NCI-H187 treated with DMSO at 0.1 percent for 48 hours (cell line): ENCODE results near the gene CCDC126.
"Not testable (repeated sequence)": the region's sequence is repeated elsewhere in the genome, so short reads cannot be mapped to it uniquely, and the experiment has no call there.

Experiments
- DNase-seq: peaks from one replicate; lab custom pipeline; 2025; lab: John Stamatoyannopoulos, UW

Gene CCDC126

GRCh38 chr7:23597094-23598091, at the start of gene CCDC126:
Gene CCDC126 (plus strand): TSS chr7:23597382. CDS start chr7:23611316, 13,934 bp downstream.
- DNase-seq = peak; percentile 34

GRCh38 chr7:23547662-23548061, 49.5 kb upstream of the CCDC126 start:
- no peak for DNase-seq

GRCh38 chr7:23558303-23558702, 38.9 kb upstream of the CCDC126 start:
- DNase-seq = no peak

- no peak for DNase-seq
Measured at GRCh38 chr7:23570592-23571200, 26.5 kb upstream of the CCDC126 start.

GRCh38 chr7:23581975-23582374, 15.2 kb upstream of the CCDC126 start:
- not testable (repeated sequence) for DNase-seq

- not testable (repeated sequence) for DNase-seq
Measured at GRCh38 chr7:23585304-23585703, 11.9 kb upstream of the CCDC126 start.

GRCh38 chr7:23586159-23586558, 11.0 kb upstream of the CCDC126 start:
- DNase-seq = no peak

GRCh38 chr7:23590529-23590928, 6.7 kb upstream of the CCDC126 start:
- DNase-seq = no peak

- DNase-seq = no peak
Measured at GRCh38 chr7:23593706-23594105, 3.5 kb upstream of the CCDC126 start.

GRCh38 chr7:23594879-23595604, 2.1 kb upstream of the CCDC126 start:
- DNase-seq = no peak

GRCh38 chr7:23598296-23598695, 1.1 kb downstream of the CCDC126 start:
- DNase-seq = no peak

- no peak for DNase-seq
Measured at GRCh38 chr7:23600236-23600635, 3.1 kb downstream of the CCDC126 start.

GRCh38 chr7:23603632-23604295, 6.6 kb downstream of the CCDC126 start:
- no peak for DNase-seq

GRCh38 chr7:23604296-23604640, 7.1 kb downstream of the CCDC126 start:
- no peak for DNase-seq

- DNase-seq = no peak
Measured at GRCh38 chr7:23607130-23607529, 9.9 kb downstream of the CCDC126 start.

- no peak for DNase-seq
Measured at GRCh38 chr7:23607866-23608265, 10.7 kb downstream of the CCDC126 start.

GRCh38 chr7:23615331-23615730, 18.1 kb downstream of the CCDC126 start:
- DNase-seq = no peak

- DNase-seq = no peak
Measured at GRCh38 chr7:23616593-23616992, 19.4 kb downstream of the CCDC126 start.

- DNase-seq = no peak
Measured at GRCh38 chr7:23617482-23617881, 20.3 kb downstream of the CCDC126 start.

GRCh38 chr7:23618241-23618640, 21.1 kb downstream of the CCDC126 start:
- DNase-seq = no peak

- no peak for DNase-seq
Measured at GRCh38 chr7:23619141-23619540, 22.0 kb downstream of the CCDC126 start.

GRCh38 chr7:23622506-23622925, 25.3 kb downstream of the CCDC126 start:
- DNase-seq = no peak
